Smooth muscle cell (in vitro differentiated cells): ENCODE measurements around the gene SCYGR2. TPM values are rescaled to one million over a fixed set of nuclear protein-coding genes. Genes with fewer than 3 reads are reported as not detected.

Source experiments
- DNase-seq: peaks from one replicate; lab custom pipeline; 2025; ENCODE audit not compliant: unreplicated experiment; lab: John Stamatoyannopoulos, UW
- H2AFZ ChIP-seq: fragments of 200-600 bp; sonication (generic); 2 replicates; pipeline ENCODE4 v1.6.0; 2016; ENCODE audit warnings: antibody characterized with exemption, low read depth, mild to moderate bottlenecking
- H3F3A ChIP-seq: fragments of 200-600 bp; sonication (generic); 2 replicates; pipeline ENCODE4 v1.6.0; 2017; ENCODE audit warnings: antibody characterized with exemption, low read depth
- H3K27ac ChIP-seq: fragments of 200-600 bp; sonication (generic); 2 replicates; pipeline ENCODE4 v1.5.1; 2016; ENCODE audit warnings: low read depth, mild to moderate bottlenecking
- H3K27me3 ChIP-seq: fragments of 200-600 bp; sonication (generic); 2 replicates; pipeline ENCODE4 v1.6.1; 2016; ENCODE audit warnings: low read depth, mild to moderate bottlenecking
- H3K36me3 ChIP-seq: fragments of 200-600 bp; sonication (generic); 2 replicates; pipeline ENCODE4 v1.5.1; 2016; ENCODE audit warnings: low read depth
- H3K4me1 ChIP-seq: fragments of 200-600 bp; sonication (generic); 2 replicates; pipeline ENCODE4 v1.5.1; 2016; ENCODE audit warnings: low read depth
- H3K4me2 ChIP-seq: fragments of 200-600 bp; sonication (generic); 2 replicates; pipeline ENCODE4 v1.6.0; 2016; ENCODE audit warnings: mild to moderate bottlenecking
- H3K4me3 ChIP-seq: fragments of 200-600 bp; sonication (generic); 2 replicates; pipeline ENCODE4 v1.5.1; 2016; ENCODE audit warnings: mild to moderate bottlenecking
- H3K79me2 ChIP-seq: fragments of 200-600 bp; sonication (generic); 2 replicates; pipeline ENCODE4 v1.6.0; 2016; ENCODE audit warnings: low read depth, mild to moderate bottlenecking
- H3K9ac ChIP-seq: fragments of 200-600 bp; sonication (generic); 2 replicates; pipeline ENCODE4 v1.6.0; 2016; ENCODE audit warnings: low read depth
- H3K9me3 ChIP-seq: fragments of 200-600 bp; sonication (generic); replicated peaks from 2 replicates; pipeline ENCODE4 v1.5.1; 2016; ENCODE audit warnings: low read depth
- H4K20me1 ChIP-seq: fragments of 200-600 bp; sonication (generic); 2 replicates; pipeline ENCODE4 v1.6.0; 2016; ENCODE audit warnings: low read depth
- CTCF ChIP-seq: fragments of 200-600 bp; sonication (generic); IDR thresholded peaks from 2 replicates; pipeline ENCODE4 v1.5.1; 2017; ENCODE audit warnings: borderline replicate concordance, mild to moderate bottlenecking, antibody characterized with exemption; ENCODE audit not compliant: insufficient read depth, poor library complexity, severe bottlenecking
- WGBS: methylation state at CpG from one replicate; pipeline ENCODE4 v1.1.7; 2016; ENCODE audit warnings: low lambda C conversion rate; 5-methylcytosine and 5-hydroxymethylcytosine counted together
- polyA plus RNA-seq: library from polyadenylated mRNA; unstranded; fragments of >200 nt; fragmentation: Nextera tagmentation; extraction: Ambion mirVana; gene quantifications from 2 replicates; pipeline ENCODE4 v1.2.1, GENCODE V29; 2016
- total RNA-seq: library from RNA; depleted of rRNA; stranded (reverse); fragments of >200 nt; gene quantifications from 2 replicates; pipeline ENCODE4 v1.2.3, GENCODE V29; 2014

SCYGR2 gene
- total and polyA plus RNA-seq, 2 experiments from 2014 or later, result not detected

- H3K27ac ChIP-seq, result no peak overlapping the region
- 49% methylated on average over 4 of the region's 4 CpGs for WGBS
- DNase-seq, result no peak
- H3K27me3 ChIP-seq, result no peaks in the 10 kb centered on the region
- TF ChIP-seq CTCF, result no peak
- H3K4me3 ChIP-seq, result no peak overlapping the region
- H3K4me1 ChIP-seq, result no peaks in the 10 kb centered on the region
- H4K20me1 ChIP-seq, result no peaks in the 10 kb centered on the region
- no peaks in the 10 kb centered on the region for H3K9me3 ChIP-seq
- H3F3A ChIP-seq, result no peaks in the 10 kb centered on the region
- no peak overlapping the region for H3K4me2 ChIP-seq
- no peak overlapping the region for H3K9ac ChIP-seq
- H3K36me3 ChIP-seq, result no peaks in the 10 kb centered on the region
- no peaks in the 10 kb centered on the region for H3K79me2 ChIP-seq
- no peak overlapping the region for H2AFZ ChIP-seq
Observed at GRCh38 chr2:227597998-227598397, 695 bp upstream of the SCYGR2 start.

GRCh38 chr2:227602358-227602757, 3.7 kb downstream of the SCYGR2 start:
- no peaks in the 10 kb centered on the region for H3K27me3 ChIP-seq
- H3K4me1 ChIP-seq, result no peaks in the 10 kb centered on the region
- H3K27ac ChIP-seq, result no peak overlapping the region
- no peak for DNase-seq
- 96% methylated on average over 3 of the region's 3 CpGs for WGBS
- no peaks in the 10 kb centered on the region for H3K79me2 ChIP-seq
- H2AFZ ChIP-seq, result no peak overlapping the region
- no peak overlapping the region for H3K4me2 ChIP-seq
- H3K9ac ChIP-seq, result no peak overlapping the region
- H3K9me3 ChIP-seq, result no peaks in the 10 kb centered on the region
- H3K4me3 ChIP-seq, result no peak overlapping the region
- no peak for TF ChIP-seq CTCF
- no peaks in the 10 kb centered on the region for H3K36me3 ChIP-seq
- H4K20me1 ChIP-seq, result no peaks in the 10 kb centered on the region
- no peaks in the 10 kb centered on the region for H3F3A ChIP-seq

GRCh38 chr2:227606476-227606875, 7.8 kb downstream of the SCYGR2 start:
- 91% methylated on average over 1 of the region's 1 CpG for WGBS
- Histone ChIP-seq H3K36me3 (no peaks in the 10 kb centered on the region), H2AFZ (no peak overlapping the region)

More at GRCh38 chr2:227606476-227606875, 7.8 kb downstream of the SCYGR2 start:
- no peak overlapping the region for H3K27ac ChIP-seq
- H3K4me2 ChIP-seq, result no peak overlapping the region
- H3K4me3 ChIP-seq, result no peak overlapping the region
- no peaks in the 10 kb centered on the region for H3F3A ChIP-seq
- no peaks in the 10 kb centered on the region for H3K79me2 ChIP-seq
- H4K20me1 ChIP-seq, result no peaks in the 10 kb centered on the region
- H3K9ac ChIP-seq, result no peak overlapping the region
- H3K4me1 ChIP-seq, result no peaks in the 10 kb centered on the region
- TF ChIP-seq CTCF, result no peak
- no peaks in the 10 kb centered on the region for H3K27me3 ChIP-seq
- DNase-seq, result no peak
- H3K9me3 ChIP-seq, result no peaks in the 10 kb centered on the region
